ENCODE measurements around the gene DYSF.

Gene DYSF

DNA sequence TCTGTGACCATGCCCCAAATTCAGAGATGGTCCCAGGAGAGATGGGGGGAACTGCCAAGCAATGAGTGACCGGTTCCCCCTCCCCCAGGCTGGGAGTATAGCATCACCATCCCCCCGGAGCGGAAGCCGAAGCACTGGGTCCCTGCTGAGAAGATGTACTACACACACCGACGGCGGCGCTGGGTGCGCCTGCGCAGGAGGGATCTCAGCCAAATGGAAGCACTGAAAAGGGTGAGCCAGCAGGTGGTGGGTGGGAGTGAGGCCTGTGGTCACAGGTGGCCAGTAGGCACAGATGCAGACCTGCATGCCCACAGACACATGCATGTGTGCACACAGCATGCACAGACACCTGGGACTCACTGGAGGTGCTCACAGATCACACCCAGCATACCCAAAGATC lies 117.2 kb downstream of the DYSF start:
- DNase-seq (ENCODE audit: low read depth), result no peak
- TF ChIP-seq, protein P1, sequence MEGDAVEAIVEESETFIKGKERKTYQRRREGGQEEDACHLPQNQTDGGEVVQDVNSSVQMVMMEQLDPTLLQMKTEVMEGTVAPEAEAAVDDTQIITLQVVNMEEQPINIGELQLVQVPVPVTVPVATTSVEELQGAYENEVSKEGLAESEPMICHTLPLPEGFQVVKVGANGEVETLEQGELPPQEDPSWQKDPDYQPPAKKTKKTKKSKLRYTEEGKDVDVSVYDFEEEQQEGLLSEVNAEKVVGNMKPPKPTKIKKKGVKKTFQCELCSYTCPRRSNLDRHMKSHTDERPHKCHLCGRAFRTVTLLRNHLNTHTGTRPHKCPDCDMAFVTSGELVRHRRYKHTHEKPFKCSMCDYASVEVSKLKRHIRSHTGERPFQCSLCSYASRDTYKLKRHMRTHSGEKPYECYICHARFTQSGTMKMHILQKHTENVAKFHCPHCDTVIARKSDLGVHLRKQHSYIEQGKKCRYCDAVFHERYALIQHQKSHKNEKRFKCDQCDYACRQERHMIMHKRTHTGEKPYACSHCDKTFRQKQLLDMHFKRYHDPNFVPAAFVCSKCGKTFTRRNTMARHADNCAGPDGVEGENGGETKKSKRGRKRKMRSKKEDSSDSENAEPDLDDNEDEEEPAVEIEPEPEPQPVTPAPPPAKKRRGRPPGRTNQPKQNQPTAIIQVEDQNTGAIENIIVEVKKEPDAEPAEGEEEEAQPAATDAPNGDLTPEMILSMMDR (IDR thresholded peaks at IDR 0.05; ENCODE audit: control insufficient read depth, insufficient read depth, low read depth, low read length, missing control alignments), result no peak

DNA sequence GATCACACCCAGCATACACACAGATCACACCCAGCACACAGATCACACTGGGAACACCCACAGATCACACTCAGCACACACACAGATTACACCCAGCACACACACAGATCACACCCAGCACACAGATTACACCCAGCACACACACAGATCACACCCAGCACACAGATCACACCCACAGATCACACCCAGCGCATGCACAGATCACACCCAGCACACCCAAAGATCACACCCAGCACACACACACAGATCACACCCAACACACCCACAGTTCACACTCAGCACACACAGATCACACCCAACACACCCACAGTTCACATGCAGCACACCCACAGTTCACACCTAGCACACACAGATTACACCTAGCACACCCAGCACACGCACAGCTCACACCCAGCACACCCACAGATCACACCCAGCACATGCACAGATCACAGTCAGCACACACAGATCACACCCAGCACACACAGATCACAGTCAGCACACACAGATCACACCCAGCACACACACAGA lies 117.6 kb downstream of the DYSF start:
- DNase-seq (ENCODE audit: low read depth), result no peak
- TF ChIP-seq, protein P1 (IDR thresholded peaks at IDR 0.05; ENCODE audit: control insufficient read depth, insufficient read depth, low read depth, low read length, missing control alignments), result no peak

More for the DNA sequence above, 117.2 kb downstream of the DYSF start:
- no peak overlapping the region for H3K4me3 ChIP-seq (ENCODE audit: control insufficient read depth, low read depth, low read length)

DNA sequence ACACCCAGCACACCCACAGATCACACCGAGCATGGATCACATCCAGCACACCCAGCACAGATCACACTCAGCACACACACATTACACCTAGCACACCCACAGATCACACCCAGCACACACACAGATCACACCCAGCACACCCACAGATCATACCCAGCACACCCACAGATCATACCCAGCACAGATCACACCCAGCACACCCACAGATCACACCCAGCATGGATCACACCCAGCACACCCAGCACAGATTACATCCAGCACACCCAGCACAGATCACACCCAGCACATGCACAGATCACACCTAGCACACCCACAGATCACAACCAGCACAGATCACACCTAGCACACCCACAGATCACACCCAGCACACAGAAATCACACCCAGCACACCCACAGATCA lies 118.6 kb downstream of the DYSF start:
- DNase-seq (ENCODE audit: low read depth), result no peak
- no peak overlapping the region for H3K4me3 ChIP-seq (ENCODE audit: control insufficient read depth, low read depth, low read length)
- TF ChIP-seq, protein P1 (IDR thresholded peaks at IDR 0.05; ENCODE audit: control insufficient read depth, insufficient read depth, low read depth, low read length, missing control alignments), result no peak

More for the DNA sequence above, 117.6 kb downstream of the DYSF start:
- no peak overlapping the region for H3K4me3 ChIP-seq (ENCODE audit: control insufficient read depth, low read depth, low read length)

DNA sequence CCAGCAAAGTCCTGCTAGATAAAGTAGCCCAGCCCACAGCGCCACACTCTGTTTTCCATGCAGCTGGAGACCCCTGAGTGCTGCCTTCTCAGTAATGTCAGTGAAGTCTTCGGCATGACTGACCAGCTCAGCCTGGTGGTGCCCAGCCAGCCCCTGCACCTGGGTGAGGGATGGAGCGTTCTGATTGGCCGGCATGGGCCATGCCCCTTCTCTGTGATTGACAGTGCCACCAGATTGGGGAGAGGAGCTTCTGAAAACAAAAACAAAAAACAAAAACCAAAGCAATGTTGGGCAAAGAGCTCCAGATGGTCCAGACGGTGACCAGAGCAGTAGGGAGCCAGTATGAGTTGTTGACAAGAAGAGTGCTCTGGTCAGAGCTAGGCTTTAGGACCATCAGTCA lies 122.6 kb downstream of the DYSF start:
- TF ChIP-seq, protein P1 (IDR thresholded peaks at IDR 0.05; ENCODE audit: control insufficient read depth, insufficient read depth, low read depth, low read length, missing control alignments), result no peak
- no peak overlapping the region for H3K4me3 ChIP-seq (ENCODE audit: control insufficient read depth, low read depth, low read length)
- DNase-seq (ENCODE audit: low read depth), result no peak

DNA sequence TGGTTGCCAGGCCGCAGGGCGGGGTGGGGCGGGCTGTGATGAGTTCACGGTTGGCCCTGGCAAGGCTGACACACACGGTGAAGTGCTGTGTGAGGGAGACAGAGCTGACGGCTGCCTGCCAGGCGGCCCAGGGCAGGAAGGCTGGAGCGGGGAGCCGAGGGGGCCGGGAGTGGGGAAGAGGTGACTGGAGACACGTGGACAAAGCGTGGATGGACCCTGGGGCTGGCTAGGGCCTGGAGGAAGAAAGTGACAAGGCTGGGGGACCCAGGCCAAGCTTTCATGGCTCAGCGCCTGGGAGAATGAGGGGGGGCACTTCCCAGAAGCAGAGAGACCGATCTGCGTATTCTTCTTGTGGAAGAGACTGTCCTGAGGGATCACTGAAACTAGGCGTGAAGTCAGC lies 123.2 kb downstream of the DYSF start:
- H3K4me3 ChIP-seq (ENCODE audit: control insufficient read depth, low read depth, low read length), result no peak overlapping the region
- TF ChIP-seq, protein P1 (IDR thresholded peaks at IDR 0.05; ENCODE audit: control insufficient read depth, insufficient read depth, low read depth, low read length, missing control alignments), result no peak
- DNase-seq (ENCODE audit: low read depth), result no peak

DNA sequence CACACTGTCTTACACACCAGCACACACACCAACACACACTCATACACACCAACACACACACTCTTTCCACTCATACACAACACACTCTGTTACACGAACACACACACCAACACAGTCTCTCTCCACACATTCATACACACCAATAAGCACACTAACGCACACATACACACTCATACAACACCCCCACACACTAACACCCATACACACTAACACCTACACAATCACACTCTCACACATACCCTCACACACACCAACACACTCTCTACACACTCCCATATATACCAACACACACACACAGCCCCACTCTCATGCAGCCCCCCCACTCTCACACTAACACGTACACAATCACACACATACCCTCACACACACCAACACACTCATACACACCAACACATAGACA lies 123.8 kb downstream of the DYSF start:
- no peak for DNase-seq (ENCODE audit: low read depth)
- TF ChIP-seq, protein P1 (IDR thresholded peaks at IDR 0.05; ENCODE audit: control insufficient read depth, insufficient read depth, low read depth, low read length, missing control alignments), result no peak
- H3K4me3 ChIP-seq (ENCODE audit: control insufficient read depth, low read depth, low read length), result no peak overlapping the region

All from AG09309 (cell line).